Measurements from ENCODE around the gene SP7. TPM values are rescaled to one million over a fixed set of nuclear protein-coding genes. Genes with fewer than 3 reads are reported as not detected.

Gene SP7
- total and polyA plus RNA-seq, 9 of the 15 experiments (the other 6 are each of a cell fraction or from before 2014, with no cell fraction given): 0.04 TPM; not detected in 8

DNA sequence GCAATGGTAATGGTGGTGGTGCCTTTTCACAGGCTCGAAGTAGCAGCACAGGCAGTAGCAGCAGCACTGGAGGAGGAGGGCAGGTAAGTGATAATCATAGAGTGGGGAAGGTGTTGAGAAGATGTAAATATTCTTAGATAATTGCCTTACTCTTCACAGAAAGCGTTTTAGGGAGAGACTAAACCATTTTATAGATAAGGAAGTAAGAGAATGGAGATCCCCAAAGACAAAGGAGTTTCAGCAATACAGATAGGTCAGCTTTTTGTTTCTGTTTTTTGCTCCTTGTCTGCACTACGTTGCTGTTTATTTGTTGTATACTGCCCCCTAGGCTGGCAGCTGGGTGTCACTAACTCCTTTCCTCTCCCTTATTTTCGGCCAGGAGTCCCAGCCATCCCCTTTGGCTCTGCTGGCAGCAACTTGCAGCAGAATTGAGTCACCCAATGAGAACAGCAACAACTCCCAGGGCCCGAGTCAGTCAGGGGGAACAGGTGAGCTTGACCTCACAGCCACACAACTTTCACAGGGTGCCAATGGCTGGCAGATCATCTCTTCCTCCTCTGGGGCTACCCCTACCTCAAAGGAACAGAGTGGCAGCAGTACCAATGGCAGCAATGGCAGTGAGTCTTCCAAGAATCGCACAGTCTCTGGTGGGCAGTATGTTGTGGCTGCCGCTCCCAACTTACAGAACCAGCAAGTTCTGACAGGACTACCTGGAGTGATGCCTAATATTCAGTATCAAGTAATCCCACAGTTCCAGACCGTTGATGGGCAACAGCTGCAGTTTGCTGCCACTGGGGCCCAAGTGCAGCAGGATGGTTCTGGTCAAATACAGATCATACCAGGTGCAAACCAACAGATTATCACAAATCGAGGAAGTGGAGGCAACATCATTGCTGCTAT is 45.8 kb upstream of the SP7 start (continued):
- TF ChIP-seq, protein P1, sequence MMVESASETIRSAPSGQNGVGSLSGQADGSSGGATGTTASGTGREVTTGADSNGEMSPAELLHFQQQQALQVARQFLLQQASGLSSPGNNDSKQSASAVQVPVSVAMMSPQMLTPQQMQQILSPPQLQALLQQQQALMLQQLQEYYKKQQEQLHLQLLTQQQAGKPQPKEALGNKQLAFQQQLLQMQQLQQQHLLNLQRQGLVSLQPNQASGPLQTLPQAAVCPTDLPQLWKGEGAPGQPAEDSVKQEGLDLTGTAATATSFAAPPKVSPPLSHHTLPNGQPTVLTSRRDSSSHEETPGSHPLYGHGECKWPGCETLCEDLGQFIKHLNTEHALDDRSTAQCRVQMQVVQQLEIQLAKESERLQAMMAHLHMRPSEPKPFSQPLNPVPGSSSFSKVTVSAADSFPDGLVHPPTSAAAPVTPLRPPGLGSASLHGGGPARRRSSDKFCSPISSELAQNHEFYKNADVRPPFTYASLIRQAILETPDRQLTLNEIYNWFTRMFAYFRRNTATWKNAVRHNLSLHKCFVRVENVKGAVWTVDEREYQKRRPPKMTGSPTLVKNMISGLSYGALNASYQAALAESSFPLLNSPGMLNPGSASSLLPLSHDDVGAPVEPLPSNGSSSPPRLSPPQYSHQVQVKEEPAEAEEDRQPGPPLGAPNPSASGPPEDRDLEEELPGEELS (CRISPR knock-in tag; IDR thresholded peaks at IDR 0.05; ENCODE audit: borderline replicate concordance): no peak
- TF ChIP-seq PRPF4 (IDR thresholded peaks at IDR 0.05; ENCODE audit: insufficient read depth, low read depth, low read length, poor library complexity, severe bottlenecking) (no peak), NR1H2 (CRISPR knock-in tag; IDR thresholded peaks at IDR 0.05) (no peak), TBL1XR1 (IDR thresholded peaks at IDR 0.05; ENCODE audit: low read length in 2 of 2) (peak in 1 of 2 experiments; percentile 64; a peak in 2 of 4 replicates), CBX2 (IDR thresholded peaks at IDR 0.05; ENCODE audit: insufficient read depth, low read length, poor library complexity, severe bottlenecking) (no peak), XRCC4 (IDR thresholded peaks at IDR 0.05; ENCODE audit: extremely low read depth, insufficient read depth, insufficient read length) (no peak)
- TF ChIP-seq, protein P2, sequence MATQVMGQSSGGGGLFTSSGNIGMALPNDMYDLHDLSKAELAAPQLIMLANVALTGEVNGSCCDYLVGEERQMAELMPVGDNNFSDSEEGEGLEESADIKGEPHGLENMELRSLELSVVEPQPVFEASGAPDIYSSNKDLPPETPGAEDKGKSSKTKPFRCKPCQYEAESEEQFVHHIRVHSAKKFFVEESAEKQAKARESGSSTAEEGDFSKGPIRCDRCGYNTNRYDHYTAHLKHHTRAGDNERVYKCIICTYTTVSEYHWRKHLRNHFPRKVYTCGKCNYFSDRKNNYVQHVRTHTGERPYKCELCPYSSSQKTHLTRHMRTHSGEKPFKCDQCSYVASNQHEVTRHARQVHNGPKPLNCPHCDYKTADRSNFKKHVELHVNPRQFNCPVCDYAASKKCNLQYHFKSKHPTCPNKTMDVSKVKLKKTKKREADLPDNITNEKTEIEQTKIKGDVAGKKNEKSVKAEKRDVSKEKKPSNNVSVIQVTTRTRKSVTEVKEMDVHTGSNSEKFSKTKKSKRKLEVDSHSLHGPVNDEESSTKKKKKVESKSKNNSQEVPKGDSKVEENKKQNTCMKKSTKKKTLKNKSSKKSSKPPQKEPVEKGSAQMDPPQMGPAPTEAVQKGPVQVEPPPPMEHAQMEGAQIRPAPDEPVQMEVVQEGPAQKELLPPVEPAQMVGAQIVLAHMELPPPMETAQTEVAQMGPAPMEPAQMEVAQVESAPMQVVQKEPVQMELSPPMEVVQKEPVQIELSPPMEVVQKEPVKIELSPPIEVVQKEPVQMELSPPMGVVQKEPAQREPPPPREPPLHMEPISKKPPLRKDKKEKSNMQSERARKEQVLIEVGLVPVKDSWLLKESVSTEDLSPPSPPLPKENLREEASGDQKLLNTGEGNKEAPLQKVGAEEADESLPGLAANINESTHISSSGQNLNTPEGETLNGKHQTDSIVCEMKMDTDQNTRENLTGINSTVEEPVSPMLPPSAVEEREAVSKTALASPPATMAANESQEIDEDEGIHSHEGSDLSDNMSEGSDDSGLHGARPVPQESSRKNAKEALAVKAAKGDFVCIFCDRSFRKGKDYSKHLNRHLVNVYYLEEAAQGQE (IDR thresholded peaks at IDR 0.05; ENCODE audit: borderline replicate concordance): peak; percentile 78
- TF ChIP-seq, protein P2 (CRISPR knock-in tag; IDR thresholded peaks at IDR 0.05; ENCODE audit: low read depth): no peak
- TF ChIP-seq, protein P3, sequence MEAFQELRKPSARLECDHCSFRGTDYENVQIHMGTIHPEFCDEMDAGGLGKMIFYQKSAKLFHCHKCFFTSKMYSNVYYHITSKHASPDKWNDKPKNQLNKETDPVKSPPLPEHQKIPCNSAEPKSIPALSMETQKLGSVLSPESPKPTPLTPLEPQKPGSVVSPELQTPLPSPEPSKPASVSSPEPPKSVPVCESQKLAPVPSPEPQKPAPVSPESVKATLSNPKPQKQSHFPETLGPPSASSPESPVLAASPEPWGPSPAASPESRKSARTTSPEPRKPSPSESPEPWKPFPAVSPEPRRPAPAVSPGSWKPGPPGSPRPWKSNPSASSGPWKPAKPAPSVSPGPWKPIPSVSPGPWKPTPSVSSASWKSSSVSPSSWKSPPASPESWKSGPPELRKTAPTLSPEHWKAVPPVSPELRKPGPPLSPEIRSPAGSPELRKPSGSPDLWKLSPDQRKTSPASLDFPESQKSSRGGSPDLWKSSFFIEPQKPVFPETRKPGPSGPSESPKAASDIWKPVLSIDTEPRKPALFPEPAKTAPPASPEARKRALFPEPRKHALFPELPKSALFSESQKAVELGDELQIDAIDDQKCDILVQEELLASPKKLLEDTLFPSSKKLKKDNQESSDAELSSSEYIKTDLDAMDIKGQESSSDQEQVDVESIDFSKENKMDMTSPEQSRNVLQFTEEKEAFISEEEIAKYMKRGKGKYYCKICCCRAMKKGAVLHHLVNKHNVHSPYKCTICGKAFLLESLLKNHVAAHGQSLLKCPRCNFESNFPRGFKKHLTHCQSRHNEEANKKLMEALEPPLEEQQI (IDR thresholded peaks at IDR 0.05): no peak
- TF ChIP-seq, protein P4, sequence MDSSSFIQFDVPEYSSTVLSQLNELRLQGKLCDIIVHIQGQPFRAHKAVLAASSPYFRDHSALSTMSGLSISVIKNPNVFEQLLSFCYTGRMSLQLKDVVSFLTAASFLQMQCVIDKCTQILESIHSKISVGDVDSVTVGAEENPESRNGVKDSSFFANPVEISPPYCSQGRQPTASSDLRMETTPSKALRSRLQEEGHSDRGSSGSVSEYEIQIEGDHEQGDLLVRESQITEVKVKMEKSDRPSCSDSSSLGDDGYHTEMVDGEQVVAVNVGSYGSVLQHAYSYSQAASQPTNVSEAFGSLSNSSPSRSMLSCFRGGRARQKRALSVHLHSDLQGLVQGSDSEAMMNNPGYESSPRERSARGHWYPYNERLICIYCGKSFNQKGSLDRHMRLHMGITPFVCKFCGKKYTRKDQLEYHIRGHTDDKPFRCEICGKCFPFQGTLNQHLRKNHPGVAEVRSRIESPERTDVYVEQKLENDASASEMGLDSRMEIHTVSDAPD (CRISPR knock-in tag; IDR thresholded peaks at IDR 0.05): no peak

All from K562 (cell line).